Heart right ventricle (tissue), 16 donors: ENCODE measurements around the gene APOA5. TPM values are rescaled to one million over a fixed set of nuclear protein-coding genes. Genes with fewer than 3 reads are reported as not detected.

Experiments
- ATAC-seq, 8 donors: fragments of 200-7000 bp; cut with Tn5 transposase; one replicate each; pipeline ENCODE4 v1.9.1; 2020; ENCODE audit warnings: mild to moderate bottlenecking in 8 of 8, moderate library complexity in 8 of 8, moderate number of reproducible peaks in 1 of 8
- DNase-seq, 2 donors: peaks; one replicate each; pipeline ENCODE4 v3.0.0-alpha.2; 2020
- H3K27ac ChIP-seq, 10 donors: fragments of 200-600 bp; sonication (generic) in 2 of 10; one replicate each; pipeline versions ENCODE4 v1.5.0 to v1.8.0; 2020 to 2022; ENCODE audit warnings: mild to moderate bottlenecking in 3 of 10
- H3K27me3 ChIP-seq, 7 donors: fragments of 200-600 bp; one replicate each; pipeline ENCODE4 v1.8.0; 2021 to 2022; ENCODE audit warnings: mild to moderate bottlenecking in 2 of 7
- H3K36me3 ChIP-seq, 9 donors: fragments of 200-600 bp; sonication (generic) in 1 of 9; one replicate each; pipeline versions ENCODE4 v1.5.0 to v1.8.0; 2020 to 2022; ENCODE audit warnings: mild to moderate bottlenecking in 2 of 9
- H3K4me1 ChIP-seq, 9 donors: fragments of 200-600 bp; sonication (generic) in 1 of 9; one replicate each; pipeline versions ENCODE4 v1.5.0 to v1.8.0; 2020 to 2022; ENCODE audit warnings: mild to moderate bottlenecking in 4 of 9
- H3K4me3 ChIP-seq, 10 donors: fragments of 200-600 bp; sonication (generic) in 2 of 10; one replicate each; pipeline versions ENCODE4 v1.5.0 to v1.8.0; 2020 to 2022; ENCODE audit warnings: mild to moderate bottlenecking in 7 of 10, moderate library complexity in 2 of 10
- H3K9me3 ChIP-seq, 11 donors: fragments of 200-600 bp in 10 of 11; sonication (generic) in 2 of 11; one replicate each; pipeline versions ENCODE4 v1.5.0 to v1.8.0; 2013 to 2022; ENCODE audit warnings: mild to moderate bottlenecking in 2 of 11, control low read depth in 1 of 11, moderate library complexity in 1 of 11
- CTCF ChIP-seq, 9 donors: fragments of 200-600 bp; sonication (generic) in 2 of 9; IDR thresholded peaks; one replicate each; pipeline versions ENCODE4 v1.5.0 to v1.8.0; 2021 to 2022; ENCODE audit warnings: antibody characterized with exemption in 9 of 9, mild to moderate bottlenecking in 5 of 9, moderate library complexity in 1 of 9
- WGBS, 2 donors: extraction: QIAGEN DNeasy Blood & Tissue Kit; methylation state at CpG; one replicate each; pipeline ENCODE4 v1.1.7; 2013; ENCODE audit warnings: inconsistent platforms in 1 of 2; 5-methylcytosine and 5-hydroxymethylcytosine counted together
- intact Hi-C, 10 donors: fragments of 100-400 bp; cut with DNase I; formaldehyde crosslinking; loops; one replicate each; pipeline versions ENCODE4 v1.11.1 to v1.14.2; 2022
- polyA plus RNA-seq, 2 donors: library from polyadenylated mRNA; stranded (reverse); fragments of 200-250 nt; gene quantifications; one replicate each; pipeline ENCODE4 v1.2.3, GENCODE V29; 2013
- total RNA-seq, 10 donors: library from RNA; stranded (reverse); fragmentation: NEBNext Ultra II Directional in 3 of 10; extraction: Animal tissue kit (Norgen Biotek cat#: 25700) in 3 of 10; gene quantifications; one replicate each; pipeline versions ENCODE4 v1.2.1 to v1.2.4, GENCODE V29; 2021 to 2023
- donor health status: Arrhythmogenic right ventricular cardiomyopathy.
- donor health status: ischemic (EF 13 %, LVEDD 7.1; RV severe dilation, severe dysfunction).
- donor health status: healthy with polysubstance abuse.
- donor health status: DM: no; HTN: yes; CAD: no.
- donor health status: DM: no; HTN: no; CAD: no.
- donor health status: ischemic (EF 25% LVEDD 6.9; RV normal size, moderate dysfunction).
- donor health status: ischemic (EF 25% LVEDD 5.7; RV mildly dilated, moderate dysfunction).
- donor health status: healthy.
- donor health status: DM: yes; HTN: yes; CAD: no.
- donor health status: Ischemic cardiomyopathy.
- donor health status: ischemic (EF 35%, LVEDD 5.7; RV mildly dilated, moderate dysfunction).
- donor health status: nonischemic (EF 11% LVEDD 7.7; RV severe dilation, severe dysfunction).
- donor health status: DM: yes; HTN: yes; CAD: no.
- donor health status: PGD.
- donor health status: ischemic (EF 29% LVEDD 5.4; RV normal size, mild dysfunction).
- donor health status: nonischemic (EF 23%, LVEDD 6.1; RV moderate dilation, normal function).

The APOA5 gene
- total and polyA plus RNA-seq, 12 donors = not detected

DNA sequence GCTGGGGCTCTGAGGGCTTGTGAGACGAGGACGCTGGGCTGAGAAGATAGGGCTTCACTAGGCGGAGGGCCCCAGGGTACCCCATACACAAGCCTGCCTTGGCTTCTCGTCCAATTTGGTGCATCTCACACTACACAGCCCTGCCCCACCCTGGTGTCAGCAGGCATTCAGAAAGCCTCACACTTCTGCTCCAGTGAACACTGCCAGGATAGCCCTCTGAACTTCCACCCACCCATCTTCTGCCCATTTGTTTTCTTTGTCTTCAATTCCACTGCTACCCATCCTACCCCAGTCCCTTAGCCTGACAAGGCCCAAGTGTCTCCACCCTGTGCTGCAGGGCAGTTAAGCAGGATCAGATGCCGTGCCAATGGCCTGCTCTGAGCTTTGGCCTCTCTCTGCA, 17.0 kb downstream of the APOA5 start:
- no peak overlapping the region for H3K27ac ChIP-seq
- no peak overlapping the region for H3K4me3 ChIP-seq
- 83 to 87% methylated on average over 5 of the region's 5 CpGs for WGBS, 2 donors
- peaks cover 0 to 45% (median 28%) of the 10 kb centered on the region in 9 donors for H3K36me3 ChIP-seq
- intact Hi-C loops = no loop called here
- TF ChIP-seq CTCF (IDR thresholded peaks at IDR 0.05) = no peak
- H3K9me3 ChIP-seq = no peaks in the 10 kb centered on the region
- DNase-seq = no peak
- no peaks in the 10 kb centered on the region for H3K27me3 ChIP-seq
- ATAC-seq = no peak
- H3K4me1 ChIP-seq = peaks cover 6 to 36% (median 23%) of the 10 kb centered on the region in 9 donors

DNA sequence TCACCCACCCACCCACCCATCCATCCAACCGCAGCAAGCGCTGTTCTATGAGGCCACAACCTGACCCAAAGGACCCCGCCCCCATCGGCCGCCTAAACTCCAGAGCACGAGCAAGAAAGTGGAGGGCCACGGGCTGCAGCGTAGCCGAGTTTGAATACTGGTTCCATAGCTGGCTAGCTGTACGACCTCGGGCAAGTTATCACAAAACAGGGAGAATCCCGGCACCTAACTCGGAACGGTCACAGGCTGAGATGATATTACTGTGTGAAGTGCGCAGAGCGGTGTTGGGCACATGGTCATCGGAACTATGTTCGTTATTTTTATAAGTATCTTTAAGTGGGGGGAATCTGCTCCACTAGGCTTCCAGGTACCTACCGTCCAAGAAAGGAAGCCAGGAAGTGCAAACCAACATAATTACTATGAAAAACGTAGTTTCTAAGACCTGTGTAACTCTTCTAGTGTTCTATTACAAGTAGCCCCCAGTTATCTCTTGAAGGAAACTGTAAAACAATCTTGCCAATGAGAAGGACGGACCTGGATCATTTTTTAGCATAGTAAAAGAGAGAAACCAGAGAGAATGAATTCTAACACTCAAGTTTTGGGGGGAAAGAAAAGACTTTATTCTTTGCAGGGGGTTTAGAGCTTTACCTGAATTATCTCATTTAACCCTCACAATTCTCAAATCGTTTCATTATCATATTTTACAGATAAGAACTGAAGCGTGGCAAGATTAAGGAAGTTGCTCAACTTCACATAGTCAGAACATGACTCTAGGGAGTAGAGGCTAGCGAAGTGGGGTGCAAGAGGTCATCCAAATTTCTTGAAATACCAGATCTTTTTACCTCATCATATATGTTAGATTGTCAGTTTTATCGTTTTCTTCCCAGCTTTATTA, 18.2 kb downstream of the APOA5 start:
- Histone ChIP-seq H3K27me3 (no peaks in the 10 kb centered on the region), H3K36me3 (peaks cover 0 to 45% (median 21%) of the 10 kb centered on the region in 9 donors), H3K27ac (peak overlapping the region; percentile 65 to 97 (median 92)), H3K9me3 (no peaks in the 10 kb centered on the region), H3K4me3 (peak overlapping the region; percentile 68 to 95 (median 89)), H3K4me1 (peaks cover 6 to 36% (median 23%) of the 10 kb centered on the region in 9 donors)
- TF ChIP-seq CTCF (IDR thresholded peaks at IDR 0.05) = no peak
- 5 to 6% methylated on average over 25 of the region's 25 CpGs for WGBS, 2 donors
- intact Hi-C loops = no loop called here
- ATAC-seq (peak in 6 of 8 donors; percentile 45 to 70 (median 64)), DNase-seq (no peak)

GRCh38 chr11:116772443-116773202, 19.1 kb downstream of the APOA5 start, which contains the start of gene BUD13:
Gene BUD13 (minus strand): TSS chr11:116772987. CDS start chr11:116772964, 23 bp downstream.
- H3K27me3 ChIP-seq = no peaks in the 10 kb centered on the region
- H3K36me3 ChIP-seq = peaks cover 0 to 45% (median 14%) of the 10 kb centered on the region in 9 donors
- peaks cover 6 to 36% (median 23%) of the 10 kb centered on the region in 9 donors for H3K4me1 ChIP-seq
- TF ChIP-seq CTCF (IDR thresholded peaks at IDR 0.05) = peak in 3 of 9 donors; percentile 12 to 23 (median 22)
- peak within 1 kb of the TSS; percentile 68 to 95 (median 89) for H3K4me3 ChIP-seq
- ATAC-seq (peak; percentile 93 to 96 (median 95)), DNase-seq (peak; percentile 92 to 94)
- H3K27ac ChIP-seq = peak within 1 kb of the TSS; percentile 65 to 97 (median 92)
- intact Hi-C loops = no loop called here
- no peaks in the 10 kb centered on the region for H3K9me3 ChIP-seq
- 0% methylated on average over 71 to 73 of the region's 73 CpGs for WGBS, 2 donors

DNA sequence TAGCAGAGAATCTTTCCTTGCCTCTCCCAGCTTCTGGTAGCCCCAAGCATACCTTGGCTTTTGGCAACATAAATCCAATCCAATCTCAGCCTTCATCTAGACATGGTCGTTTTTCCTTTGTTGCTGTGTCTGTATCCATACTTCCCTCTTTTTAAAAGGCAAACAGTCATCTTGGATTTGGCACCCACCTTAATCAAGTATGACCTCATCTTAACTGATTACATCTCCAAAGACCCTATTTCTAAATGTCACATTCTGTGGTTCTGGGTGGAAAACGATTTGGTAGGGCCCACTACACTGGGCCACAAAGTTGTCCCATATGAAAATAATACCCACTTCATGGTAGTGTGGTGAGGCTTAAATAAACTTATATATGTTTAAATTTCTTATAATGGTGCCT, 19.7 kb downstream of the APOA5 start:
- peaks cover 0 to 44% (median 7%) of the 10 kb centered on the region in 9 donors for H3K36me3 ChIP-seq
- H3K27ac ChIP-seq = peak overlapping the region in 9 of 10 donors; percentile 88 to 97 (median 93)
- ATAC-seq (no peak), DNase-seq (no peak)
- H3K4me1 ChIP-seq = peaks cover 6 to 36% (median 23%) of the 10 kb centered on the region in 9 donors
- WGBS, 2 donors = 8 to 9% methylated on average over 2 of the region's 2 CpGs
- TF ChIP-seq CTCF (IDR thresholded peaks at IDR 0.05) = no peak
- H3K27me3 ChIP-seq = no peaks in the 10 kb centered on the region
- intact Hi-C loops = no loop called here
- H3K9me3 ChIP-seq = no peaks in the 10 kb centered on the region
- H3K4me3 ChIP-seq = peak overlapping the region; percentile 68 to 95 (median 89)
